Measurements from ENCODE around the gene KCNJ6. TPM values are rescaled to one million over a fixed set of nuclear protein-coding genes. Genes with fewer than 3 reads are reported as not detected.
"Not testable (repeated sequence)": the region's sequence is repeated elsewhere in the genome, so short reads cannot be mapped to it uniquely, and the experiment has no call there.

KCNJ6 gene
- total and polyA plus RNA-seq, 2 of the 8 experiments (the other 6 are each of a cell fraction or from before 2014, with no cell fraction given), result 0.51 to 1.2 TPM

DNA sequence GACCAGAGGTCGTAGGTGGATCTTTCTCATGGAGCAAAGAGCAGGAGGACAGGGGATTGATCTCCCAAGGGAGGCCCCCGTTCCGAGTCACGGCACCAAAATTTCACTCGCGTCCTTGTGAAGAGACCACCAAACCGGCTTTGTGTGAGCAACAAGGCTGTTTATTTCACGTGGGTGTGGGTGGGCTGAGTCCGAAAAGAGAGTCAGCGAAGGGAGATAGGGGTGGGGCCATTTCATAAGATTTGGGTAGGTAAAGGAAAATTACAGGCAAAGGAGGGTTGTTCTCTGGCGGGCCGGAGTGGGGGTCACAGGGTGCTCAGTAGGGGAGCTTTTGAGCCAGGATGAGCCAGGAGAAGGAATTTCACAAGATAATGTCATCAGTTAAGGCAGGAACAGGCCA, 324.3 kb downstream of the KCNJ6 start:
- not testable (repeated sequence) for H4K91ac ChIP-seq (replicated peaks; ENCODE audit: insufficient read length, low read length); H2BK20ac ChIP-seq (ENCODE audit: low read length); H3K27me3 ChIP-seq (replicated peaks in 1 of 4; ENCODE audit: control insufficient read depth in 3 of 4, extremely low read depth in 1 of 4, insufficient read depth in 3 of 4, low read length in 3 of 4); H3K56ac ChIP-seq (replicated peaks; ENCODE audit: insufficient read length, low read depth, low read length); H3K79me1 ChIP-seq (ENCODE audit: low read depth, low read length); H3K23ac ChIP-seq (ENCODE audit: insufficient read length); H2AFZ ChIP-seq (ENCODE audit: low read length); H3K4ac ChIP-seq (replicated peaks; ENCODE audit: insufficient read length, low read depth, low read length); H3K23me2 ChIP-seq (ENCODE audit: low read depth, low read length); H3K9me3 ChIP-seq (ENCODE audit: insufficient read depth in 2 of 2, low read depth in 1 of 2, low read length in 1 of 2); H3K36me3 ChIP-seq (ENCODE audit: control insufficient read depth in 2 of 4, insufficient read depth in 4 of 4, low read length in 3 of 4); H4K20me1 ChIP-seq (replicated peaks in 1 of 2; ENCODE audit: control insufficient read depth in 1 of 2, insufficient read depth in 2 of 2, low read length in 2 of 2); FAIRE-seq; H2BK120ac ChIP-seq (replicated peaks; ENCODE audit: low read depth, low read length); H3K14ac ChIP-seq (ENCODE audit: insufficient read length); H2BK15ac ChIP-seq (ENCODE audit: low read length)
- DNase-seq (ENCODE audit: low read depth in 1 of 2, low spot score in 2 of 2), result peak in 1 of 2 experiments; percentile 64
- Histone ChIP-seq H3K9ac (replicated peaks in 1 of 4; ENCODE audit: extremely low read depth in 1 of 4, low read depth in 3 of 4, low read length in 3 of 4) (peak overlapping the region in 3 of 4 experiments; percentile 21 to 69 (median 50); a peak in 3 of 7 replicates), H2BK12ac (ENCODE audit: low read depth, low read length) (0 out of 2 replicates have a peak overlapping the region, but pooled peaks have one; percentile 68), H4K5ac (ENCODE audit: insufficient read length, low read depth, low read length) (peak overlapping the region; percentile 80), H4K8ac (ENCODE audit: extremely low read depth, insufficient read depth, low read length) (peak overlapping the region; percentile 8; the same call in 1 of the 2 replicates), H3K18ac (ENCODE audit: extremely low read depth, low read length) (peak overlapping the region; percentile 93), H2AK5ac (ENCODE audit: low read depth, low read length) (peak overlapping the region; percentile 91), H3K27ac (ENCODE audit: low read depth, low read length) (peak overlapping the region; percentile 48; the same call in 1 of the 2 replicates), H3K4me3 (ENCODE audit: extremely low read depth in 1 of 4, insufficient read depth in 2 of 4, low read depth in 3 of 4, low read length in 4 of 4) (peak overlapping the region; percentile 20 to 51 (median 35); a peak in 5 of 8 replicates), H3K4me2 (ENCODE audit: insufficient read depth in 1 of 2, low read depth in 2 of 2, low read length in 2 of 2) (peak overlapping the region; percentile 52 to 78), H3K4me1 (replicated peaks in 1 of 4; ENCODE audit: control insufficient read depth in 3 of 4, insufficient read depth in 4 of 4, low read length in 3 of 4) (peaks cover 8 to 25% (median 18%) of the 10 kb centered on the region in 4 experiments), H3K79me2 (ENCODE audit: control insufficient read depth in 1 of 2, insufficient read depth in 2 of 2, low read length in 2 of 2) (peaks cover 0 to 15% of the 10 kb centered on the region in 2 experiments; a peak in 1 of 4 replicates), H2BK5ac (ENCODE audit: low read depth, low read length) (peak overlapping the region; percentile 98)
- ChIA-PET POLR2A (ENCODE audit: partially characterized antibody) (interaction anchor here (0.6 to 3.6 kb wide), 14 partner anchors 13 to 325 kb away, joined by 3 to 26 read pairs (median 3); partner anchors contain the start of gene VPS26C), CTCF (ENCODE audit: partially characterized antibody) (interaction anchor here (0.7 to 1.1 kb wide), 3 partner anchors 9 to 82 kb away, joined by 3 read pairs; no protein-coding TSS in a partner anchor)
- 0 out of 2 replicates have a peak, but pooled peaks have one; percentile 22 for TF ChIP-seq TAF1 (IDR thresholded peaks at IDR 0.05; ENCODE audit: low read depth, low read length)
- WGBS, 2 experiments (ENCODE audit: extremely low coverage in 1 of 2, insufficient coverage in 1 of 2, insufficient read length in 1 of 2, insufficient replicate concordance in 2 of 2, low coverage in 1 of 2, low lambda C conversion rate in 2 of 2, missing lambda C conversion rate in 1 of 2), result 44% methylated on average over 12 of the region's 12 CpGs; no CpG with 5 or more reads in 1 of the 2 experiments
